NB4 (cell line): Measurements from ENCODE around the gene ACSL5.
A peak's percentile ranks its signal among the peaks of the same experiment; 100 is the strongest.
"Not testable (repeated sequence)": the region's sequence is repeated elsewhere in the genome, so short reads cannot be mapped to it uniquely, and the experiment has no call there.

Source experiments
- DNase-seq: peaks from one replicate; pipeline ENCODE4 v3.0.0; 2010; ENCODE audit warnings: low read depth
- H3K4me3 ChIP-seq: one replicate; pipeline ENCODE4 v1.5.1; 2011; ENCODE audit warnings: mild to moderate bottlenecking, low read depth, low read length, moderate library complexity
- MYC ChIP-seq: IDR thresholded peaks from 2 replicates; pipeline ENCODE4 v1.6.1; 2011; ENCODE audit warnings: low read depth, low read length
- POLR2A ChIP-seq: IDR thresholded peaks from 2 replicates; pipeline ENCODE4 v1.6.1; 2011; ENCODE audit warnings: mild to moderate bottlenecking; ENCODE audit not compliant: insufficient read length; ENCODE audit errors: extremely low read depth
- TF ChIP-seq, protein P1 (sequence below): IDR thresholded peaks from one replicate; pipeline ENCODE4 v1.5.1; 2012; ENCODE audit warnings: low read depth, low read length
- TF ChIP-seq, protein P2 (sequence below): IDR thresholded peaks from 2 replicates; pipeline ENCODE4 v1.6.1; 2011; ENCODE audit warnings: low read depth, low read length

Gene ACSL5

DNA sequence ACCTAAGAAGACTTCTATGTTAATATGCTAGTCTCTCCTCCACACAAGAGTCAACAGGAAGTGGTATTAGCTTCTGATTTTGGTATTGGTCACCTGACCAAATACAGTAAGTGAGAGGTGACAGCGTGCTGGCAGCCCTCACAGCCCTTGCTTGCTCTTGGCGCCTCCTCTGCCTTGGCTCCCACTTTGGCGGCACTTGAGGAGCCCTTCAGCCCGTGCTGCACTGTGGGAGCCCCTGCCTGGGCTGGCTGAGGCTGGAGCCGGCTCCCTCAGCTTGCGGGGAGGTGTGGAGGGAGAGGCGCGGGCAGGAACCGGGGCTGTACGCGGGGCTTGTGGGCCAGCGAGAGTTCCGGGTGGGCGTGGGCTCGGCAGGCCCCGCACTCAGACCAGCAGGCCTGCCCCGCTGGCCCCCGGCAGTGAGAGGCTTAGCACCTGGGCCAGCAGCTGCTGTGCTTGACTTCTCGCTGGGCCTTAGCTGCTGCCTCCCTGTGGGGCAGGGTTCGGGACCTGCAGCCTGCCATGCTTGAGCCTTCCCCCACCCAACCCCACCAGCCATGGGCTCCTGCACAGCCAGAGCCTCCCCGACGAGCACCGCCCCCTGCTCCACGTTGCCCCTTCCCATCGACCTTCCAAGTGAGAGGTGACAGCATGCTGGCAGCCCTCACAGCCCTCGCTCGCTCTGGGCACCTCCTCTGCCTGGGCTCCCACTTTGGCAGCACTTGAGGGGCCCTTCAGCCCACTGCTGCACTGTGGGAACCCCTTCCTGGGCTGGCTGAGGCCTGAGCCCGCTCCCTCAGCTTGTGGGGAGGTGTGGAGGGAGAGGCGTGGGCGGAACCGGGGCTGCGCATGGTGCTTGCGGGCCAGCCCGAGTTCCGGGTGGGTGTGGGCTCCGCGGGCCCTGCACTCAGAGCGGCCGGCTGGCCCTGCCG is 4.2 kb upstream of the ACSL5 start:
- DNase-seq = no peak
- H3K4me3 ChIP-seq = no peak overlapping the region
- TF ChIP-seq MYC (no peak), POLR2A (no peak)
- TF ChIP-seq, protein P1, sequence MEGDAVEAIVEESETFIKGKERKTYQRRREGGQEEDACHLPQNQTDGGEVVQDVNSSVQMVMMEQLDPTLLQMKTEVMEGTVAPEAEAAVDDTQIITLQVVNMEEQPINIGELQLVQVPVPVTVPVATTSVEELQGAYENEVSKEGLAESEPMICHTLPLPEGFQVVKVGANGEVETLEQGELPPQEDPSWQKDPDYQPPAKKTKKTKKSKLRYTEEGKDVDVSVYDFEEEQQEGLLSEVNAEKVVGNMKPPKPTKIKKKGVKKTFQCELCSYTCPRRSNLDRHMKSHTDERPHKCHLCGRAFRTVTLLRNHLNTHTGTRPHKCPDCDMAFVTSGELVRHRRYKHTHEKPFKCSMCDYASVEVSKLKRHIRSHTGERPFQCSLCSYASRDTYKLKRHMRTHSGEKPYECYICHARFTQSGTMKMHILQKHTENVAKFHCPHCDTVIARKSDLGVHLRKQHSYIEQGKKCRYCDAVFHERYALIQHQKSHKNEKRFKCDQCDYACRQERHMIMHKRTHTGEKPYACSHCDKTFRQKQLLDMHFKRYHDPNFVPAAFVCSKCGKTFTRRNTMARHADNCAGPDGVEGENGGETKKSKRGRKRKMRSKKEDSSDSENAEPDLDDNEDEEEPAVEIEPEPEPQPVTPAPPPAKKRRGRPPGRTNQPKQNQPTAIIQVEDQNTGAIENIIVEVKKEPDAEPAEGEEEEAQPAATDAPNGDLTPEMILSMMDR = no peak
- TF ChIP-seq, protein P2, sequence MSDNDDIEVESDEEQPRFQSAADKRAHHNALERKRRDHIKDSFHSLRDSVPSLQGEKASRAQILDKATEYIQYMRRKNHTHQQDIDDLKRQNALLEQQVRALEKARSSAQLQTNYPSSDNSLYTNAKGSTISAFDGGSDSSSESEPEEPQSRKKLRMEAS = no peak

DNA sequence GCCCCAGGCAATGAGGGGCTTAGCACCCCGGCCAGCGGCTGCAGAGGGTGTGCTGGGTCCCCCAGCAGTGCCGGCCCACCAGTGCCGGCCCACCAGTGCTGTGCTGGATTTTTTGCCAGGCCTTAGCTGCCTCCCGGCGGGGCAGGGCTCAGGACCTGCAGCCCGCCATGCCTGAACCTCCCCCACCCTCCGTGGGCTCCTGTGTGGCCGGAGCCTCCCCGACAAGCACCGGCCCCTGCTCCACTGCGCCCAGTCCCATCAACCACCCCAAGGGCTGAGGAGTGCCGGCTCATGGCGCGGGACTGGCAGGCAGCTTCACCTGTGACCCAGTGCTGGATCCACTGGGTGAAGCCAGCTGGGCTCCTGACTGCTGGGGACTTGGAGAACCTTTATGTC is 3.5 kb upstream of the ACSL5 start:
- DNase-seq = no peak

DNA sequence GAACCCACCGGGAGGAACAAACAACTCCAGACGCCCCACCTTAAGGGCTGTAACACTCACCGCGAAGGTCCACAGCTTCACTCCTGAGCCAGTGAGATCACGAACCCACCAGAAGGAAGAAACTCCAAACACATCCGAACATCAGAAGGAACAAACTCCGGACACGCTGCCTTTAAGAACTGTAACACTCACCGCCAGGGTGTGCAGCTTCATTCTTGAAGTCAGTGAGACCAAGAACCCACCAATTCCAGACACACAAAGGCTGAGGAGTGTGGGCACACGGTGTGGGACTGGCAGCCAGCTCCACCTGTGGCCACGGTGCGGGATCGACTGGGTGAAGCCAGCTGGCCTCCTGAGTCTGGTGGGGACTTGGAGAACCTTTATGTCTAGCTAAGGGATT is 2.6 kb upstream of the ACSL5 start:
- not testable (repeated sequence) for DNase-seq, H3K4me3 ChIP-seq

More for the DNA sequence above, 3.5 kb upstream of the ACSL5 start:
- TF ChIP-seq, protein P2 = no peak
- no peak for TF ChIP-seq MYC
- TF ChIP-seq, protein P1 = no peak
- TF ChIP-seq POLR2A = no peak
- H3K4me3 ChIP-seq = no peak overlapping the region

DNA sequence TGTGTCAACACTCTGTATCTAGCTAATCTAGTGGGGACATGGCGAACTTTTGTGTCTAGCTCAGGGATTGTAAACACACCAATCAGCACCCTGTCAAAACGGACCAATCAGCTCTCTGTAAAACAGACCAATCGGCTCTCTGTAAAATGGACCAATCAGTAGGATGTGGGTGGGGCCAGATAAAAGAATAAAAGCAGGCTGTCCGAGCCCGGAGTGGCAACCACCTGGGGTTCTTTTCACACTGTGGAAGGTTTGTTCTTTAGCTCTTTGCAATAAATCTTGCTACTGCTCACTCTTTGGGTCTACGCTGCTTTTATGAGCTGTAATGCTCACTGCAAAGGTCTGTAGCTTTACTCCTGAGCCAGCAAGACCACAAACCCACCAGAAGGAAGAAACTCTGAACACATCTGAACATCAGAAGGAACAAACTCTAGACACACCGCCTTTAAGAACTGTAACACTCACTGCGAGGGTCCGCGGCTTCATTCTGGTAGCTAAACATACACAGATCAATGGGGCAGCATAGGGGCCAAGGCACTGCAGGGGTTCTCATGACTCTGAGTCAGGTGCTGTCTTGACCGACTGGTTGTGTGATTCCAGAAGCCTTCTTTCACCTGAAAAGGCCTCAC is 1.6 kb upstream of the ACSL5 start:
- not testable (repeated sequence) for H3K4me3 ChIP-seq, DNase-seq

DNA sequence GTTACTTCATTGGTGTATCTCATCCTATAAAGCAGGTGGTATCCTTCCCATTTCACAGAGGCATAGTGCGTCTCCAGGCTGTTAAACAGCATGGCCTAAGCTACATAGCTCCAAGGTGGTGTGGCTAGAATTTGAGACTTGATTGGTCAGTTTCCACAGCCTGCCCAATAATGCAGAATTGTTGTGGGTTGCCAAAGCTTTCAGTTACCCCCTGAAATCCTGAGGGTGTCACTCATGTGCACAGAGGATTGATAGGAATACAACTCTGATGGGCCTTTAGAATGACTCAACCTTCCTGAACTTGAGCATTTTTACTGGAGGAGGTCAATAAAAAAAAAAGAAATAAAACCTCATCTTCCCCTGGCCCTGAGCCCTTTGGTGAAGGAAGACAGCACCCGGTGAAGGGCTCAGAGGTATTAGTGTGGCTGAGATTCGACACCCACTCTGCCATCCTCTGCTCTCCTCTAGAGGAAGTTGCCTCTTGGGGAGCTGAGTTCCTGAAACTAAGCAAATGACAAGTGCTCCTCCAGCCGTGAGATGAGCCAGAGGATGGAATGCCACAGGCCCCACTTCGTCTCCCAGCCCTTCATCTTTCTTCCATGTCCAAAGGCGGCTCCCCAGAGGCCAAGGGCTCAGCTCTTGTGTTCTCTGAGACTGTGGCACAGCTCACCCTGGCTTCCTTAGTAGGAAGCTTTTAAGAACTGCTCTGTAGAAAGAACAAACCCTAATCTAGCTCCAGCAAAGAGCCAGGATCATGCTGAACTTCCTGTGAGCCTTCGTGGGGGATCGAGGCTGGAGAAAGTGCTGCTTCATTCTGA is 1.0 kb downstream of the ACSL5 start:
- TF ChIP-seq, protein P1 = no peak
- TF ChIP-seq MYC = no peak
- TF ChIP-seq, protein P2 = no peak
- no peak for TF ChIP-seq POLR2A
- DNase-seq = peak; percentile 36
- no peak overlapping the region for H3K4me3 ChIP-seq

DNA sequence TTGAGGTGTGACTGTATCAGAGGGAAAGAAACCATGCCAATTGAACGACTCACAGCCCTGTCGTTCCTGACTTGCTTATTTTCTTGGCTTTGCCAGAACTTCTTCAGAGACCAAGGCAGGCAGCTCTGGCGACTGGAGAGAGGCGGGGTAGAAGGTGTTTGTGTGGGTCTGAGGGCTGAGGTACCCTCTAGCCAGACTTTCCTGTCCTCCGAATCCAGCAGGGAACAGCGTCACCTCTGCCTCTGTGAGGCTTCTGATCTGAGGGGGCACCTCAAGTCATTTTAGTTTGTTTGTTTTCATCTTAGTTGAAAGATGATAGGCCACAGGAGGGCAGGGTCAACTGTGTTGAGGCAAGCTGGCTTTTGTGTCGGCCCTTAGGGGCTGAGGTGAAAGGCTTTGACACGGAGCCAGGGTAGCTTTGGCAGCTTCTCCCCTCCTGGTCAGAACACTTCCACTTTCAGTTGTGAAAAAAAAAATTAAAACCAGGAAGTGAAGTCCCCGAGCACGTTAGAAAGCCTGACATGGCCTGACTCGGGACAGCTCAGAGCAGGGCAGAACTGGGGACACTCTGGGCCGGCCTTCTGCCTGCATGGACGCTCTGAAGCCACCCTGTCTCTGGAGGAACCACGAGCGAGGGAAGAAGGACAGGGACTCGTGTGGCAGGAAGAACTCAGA is 1.9 kb downstream of the ACSL5 start:
- DNase-seq = peak; percentile 78
- TF ChIP-seq POLR2A = peak; percentile 53
- TF ChIP-seq, protein P2 = no peak
- H3K4me3 ChIP-seq = peak overlapping the region; percentile 82

DNA sequence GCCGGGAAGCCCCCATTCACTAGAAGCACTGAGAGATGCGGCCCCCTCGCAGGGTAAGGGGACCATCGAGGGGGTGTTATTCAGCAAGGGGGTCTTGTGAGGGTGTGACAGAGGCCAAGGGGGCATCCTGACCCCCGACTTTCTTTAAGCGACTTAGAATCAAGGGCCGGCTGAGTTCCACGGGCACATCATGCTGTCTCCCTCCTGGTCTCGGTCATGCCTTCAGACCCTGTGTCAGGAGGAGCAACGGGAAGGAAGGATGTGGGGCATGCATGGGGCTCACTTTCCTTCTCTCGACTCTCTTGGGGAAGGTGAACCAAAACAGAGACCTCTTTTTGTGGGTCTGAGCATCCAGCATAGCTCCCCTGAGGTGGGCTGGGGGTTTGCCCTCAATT is 2.5 kb downstream of the ACSL5 start:
- peak; percentile 44 for DNase-seq
- TF ChIP-seq MYC = no peak
- no peak for TF ChIP-seq POLR2A
- TF ChIP-seq, protein P2 = no peak
- TF ChIP-seq, protein P1 = no peak
- peak overlapping the region; percentile 82 for H3K4me3 ChIP-seq

DNA sequence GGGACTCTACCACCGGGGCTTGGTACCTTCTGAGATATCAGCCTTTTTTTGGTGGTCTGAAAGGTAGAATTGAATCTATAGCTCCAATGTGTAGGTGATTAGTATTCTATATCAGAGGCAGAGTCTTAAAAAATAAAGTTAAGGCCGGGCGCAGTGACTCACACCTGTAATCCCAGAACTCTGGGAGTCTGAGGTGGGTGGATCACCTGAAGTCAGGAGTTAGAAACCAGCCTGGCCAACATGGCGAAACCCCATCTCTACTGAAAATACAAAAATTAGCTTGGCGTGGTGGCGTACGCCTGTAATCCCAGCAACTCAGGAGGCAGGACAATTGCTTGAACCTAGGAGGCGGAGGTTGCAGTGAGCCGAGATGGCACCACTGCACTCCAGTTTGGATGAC is 3.2 kb downstream of the ACSL5 start:
- peak overlapping the region; percentile 82 for H3K4me3 ChIP-seq
- not testable (repeated sequence) for DNase-seq
